Activated CD4-positive, alpha-beta T cell treated with anti-CD3 and anti-CD28 coated beads for 48 hours (primary cell): ENCODE measurements around the gene FAM50B.
"Not testable (repeated sequence)": the region's sequence is repeated elsewhere in the genome, so short reads cannot be mapped to it uniquely, and the experiment has no call there.

Experiments used
- DNase-seq: peaks from one replicate; pipeline ENCODE4 v3.0.0-alpha.2; 2020

The FAM50B gene

DNA sequence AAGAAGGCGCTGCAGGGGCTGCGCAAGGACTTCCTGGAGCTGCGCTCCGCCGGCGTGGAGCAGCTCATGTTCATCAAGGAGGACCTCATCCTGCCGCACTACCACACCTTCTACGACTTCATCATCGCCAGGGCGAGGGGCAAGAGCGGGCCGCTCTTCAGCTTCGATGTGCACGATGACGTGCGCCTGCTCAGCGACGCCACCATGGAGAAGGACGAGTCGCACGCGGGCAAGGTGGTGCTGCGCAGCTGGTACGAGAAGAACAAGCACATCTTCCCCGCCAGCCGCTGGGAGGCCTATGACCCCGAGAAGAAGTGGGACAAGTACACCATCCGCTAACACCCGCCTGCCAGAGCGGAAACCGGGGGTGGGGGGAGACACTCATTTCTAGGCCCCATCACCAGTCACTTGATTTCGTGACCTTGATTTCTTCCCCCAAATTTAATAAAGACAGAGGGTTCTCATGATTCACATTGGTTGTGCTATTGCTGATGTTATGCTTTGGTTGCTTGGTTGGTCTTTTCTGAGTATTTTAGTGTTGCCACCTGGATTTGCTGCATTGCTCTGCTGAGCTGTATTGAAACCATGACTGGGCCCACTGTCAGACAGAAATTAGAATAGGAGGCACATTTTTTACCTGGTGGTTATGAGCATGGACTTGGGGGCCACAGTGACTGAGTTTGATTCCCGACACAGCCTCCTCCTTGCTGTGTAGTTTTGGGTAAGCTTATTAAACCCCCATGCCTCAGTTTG, 1.5 kb downstream of the FAM50B start:
- peak; percentile 66 for DNase-seq

DNA sequence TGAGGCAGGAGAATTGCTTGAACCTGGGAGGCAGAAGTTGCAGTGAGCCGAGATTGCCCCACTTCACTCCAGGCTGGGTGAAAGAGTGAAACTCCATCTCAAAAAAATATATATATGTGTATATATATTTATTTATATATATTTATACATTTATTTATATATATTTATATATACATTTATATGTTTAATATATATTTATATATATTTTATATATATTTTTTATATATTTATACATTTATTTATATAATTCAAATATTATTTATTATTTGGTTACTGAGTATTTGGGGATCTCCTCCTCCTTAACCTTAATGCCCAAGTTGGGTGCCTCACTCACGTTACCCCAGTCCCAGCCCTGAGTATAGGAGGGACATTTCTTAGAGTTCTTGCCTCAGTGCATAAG, 2.7 kb downstream of the FAM50B start:
- DNase-seq = no peak

DNA sequence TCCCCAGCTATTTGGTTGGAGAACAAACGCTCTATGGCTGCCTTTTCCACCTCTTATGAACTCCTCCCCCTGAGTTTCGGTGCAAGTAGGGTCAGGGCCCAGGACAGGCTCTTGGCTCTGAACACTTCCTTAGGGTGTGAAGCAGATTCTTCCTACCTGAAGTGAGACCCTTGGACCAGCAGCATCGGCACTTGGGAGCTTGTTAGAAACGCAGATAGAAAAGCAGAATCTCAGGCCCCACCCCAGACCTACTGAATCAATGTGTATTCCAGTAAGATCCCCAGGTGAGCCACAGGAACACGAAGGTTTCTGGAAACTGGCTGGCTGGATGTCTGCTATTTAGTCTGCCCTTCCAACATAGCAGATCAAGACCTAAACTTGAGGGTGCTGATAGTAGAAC, 3.2 kb downstream of the FAM50B start:
- DNase-seq = no peak

DNA sequence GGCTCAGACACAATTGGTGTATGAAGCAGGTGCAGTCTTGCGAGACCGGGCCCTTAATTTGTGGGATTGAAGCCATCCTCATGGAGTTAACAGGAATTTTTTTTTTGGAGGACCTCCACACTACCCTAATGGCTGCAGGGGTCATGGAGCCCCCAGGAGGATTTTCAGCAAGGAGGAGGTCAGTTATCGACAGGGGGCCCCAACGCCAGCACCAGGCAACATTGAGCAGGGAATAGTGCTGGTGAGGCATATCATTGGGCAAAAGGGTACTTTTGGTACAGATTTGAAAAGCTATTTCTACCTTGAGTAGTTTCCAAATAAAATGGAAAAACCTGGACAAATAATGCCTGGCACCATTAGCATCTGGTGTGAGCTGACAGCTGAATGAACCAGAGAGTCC, 6.7 kb downstream of the FAM50B start:
- no peak for DNase-seq

DNA sequence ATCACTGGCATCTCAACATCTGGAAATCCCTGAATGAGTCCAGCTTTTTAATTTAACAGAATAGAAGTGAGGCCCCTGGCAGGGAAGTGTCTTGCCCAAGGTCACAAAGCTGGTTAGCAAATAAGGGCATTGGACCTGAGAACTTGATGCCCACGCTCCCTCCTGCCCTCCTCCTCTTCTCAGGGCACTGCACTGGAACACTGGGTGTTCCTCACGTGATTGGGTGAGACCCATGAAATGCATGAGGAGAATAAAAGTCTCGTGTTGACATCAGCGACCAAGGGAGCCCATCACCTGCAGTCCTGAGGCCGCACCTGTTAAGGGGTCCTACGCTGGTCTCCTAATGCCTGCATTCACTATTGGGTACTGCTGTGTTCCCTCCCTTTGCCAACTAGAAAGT, 7.4 kb downstream of the FAM50B start:
- no peak for DNase-seq

DNA sequence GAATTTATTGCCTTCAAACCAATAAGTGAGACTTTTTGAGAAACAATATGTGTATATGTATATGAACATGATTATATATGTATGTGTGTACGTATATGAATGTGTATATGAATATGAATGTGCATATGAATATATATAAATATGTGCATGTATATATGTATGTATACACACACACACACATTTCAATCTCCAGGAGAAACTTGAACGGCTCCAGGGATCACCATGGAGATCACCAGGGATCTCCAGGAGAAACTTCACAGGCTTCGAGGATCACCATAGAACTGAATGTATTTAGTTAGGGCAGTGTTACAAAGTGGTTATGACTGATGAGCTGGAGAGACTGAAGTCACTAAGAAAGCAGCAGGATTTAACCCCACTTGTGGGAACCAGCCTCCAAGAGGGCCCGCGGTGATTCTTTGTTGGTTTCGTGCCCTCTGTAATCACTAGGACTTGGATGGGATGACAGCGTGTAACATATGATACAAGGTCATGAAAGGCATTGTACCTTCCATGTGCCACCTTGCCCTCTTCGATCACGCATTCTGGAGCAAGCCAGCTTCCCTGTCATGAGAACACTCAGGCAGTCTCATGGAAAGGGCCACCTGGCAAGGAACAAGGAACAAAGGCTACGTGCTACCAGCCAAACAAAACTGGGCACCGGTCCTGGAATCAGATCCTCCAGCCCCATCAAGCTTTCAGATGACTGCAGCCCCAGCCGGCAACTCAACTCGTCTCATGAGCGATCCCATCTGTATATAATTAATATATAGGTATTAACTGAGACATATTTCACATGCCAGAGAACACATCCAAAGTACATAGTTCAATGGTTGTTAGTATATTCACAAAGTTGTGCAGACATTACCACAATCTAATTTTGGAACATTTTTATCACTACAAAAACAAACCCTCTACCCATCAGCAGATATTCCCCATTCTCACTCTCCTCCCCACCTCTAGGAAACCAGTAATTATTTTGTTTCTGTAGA, 8.6 kb downstream of the FAM50B start:
- no peak for DNase-seq

DNA sequence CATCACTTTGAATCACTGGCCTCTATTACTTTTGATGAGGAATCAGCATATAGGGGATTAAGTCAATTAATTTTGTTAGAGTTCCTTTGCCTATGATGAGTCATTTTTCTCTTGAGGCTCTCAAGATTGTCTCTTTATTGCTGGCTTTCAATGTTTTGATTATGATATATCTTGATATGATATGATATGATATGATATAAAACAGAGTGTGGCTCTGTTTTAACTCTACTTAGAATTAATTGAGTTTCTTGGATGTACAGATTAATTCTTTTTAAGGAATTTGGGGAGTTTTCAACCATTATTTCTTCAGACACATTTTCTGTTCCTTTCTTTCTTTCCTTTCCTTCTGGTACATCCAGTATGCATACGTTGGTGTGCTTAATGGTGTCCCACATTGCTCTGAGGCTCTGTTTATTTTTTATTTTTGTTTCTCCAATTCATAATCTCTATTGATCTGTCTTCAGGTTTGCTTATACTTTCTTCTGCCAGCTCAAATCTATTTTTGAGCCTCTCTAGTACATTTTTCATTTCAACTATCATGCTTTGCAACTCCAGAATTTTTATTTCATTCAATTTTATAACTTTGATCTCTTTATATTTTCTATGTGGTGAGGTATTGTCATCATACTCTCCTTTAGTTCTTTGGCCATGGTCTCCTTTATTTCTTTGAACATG, 10.8 kb downstream of the FAM50B start:
- DNase-seq = no peak

DNA sequence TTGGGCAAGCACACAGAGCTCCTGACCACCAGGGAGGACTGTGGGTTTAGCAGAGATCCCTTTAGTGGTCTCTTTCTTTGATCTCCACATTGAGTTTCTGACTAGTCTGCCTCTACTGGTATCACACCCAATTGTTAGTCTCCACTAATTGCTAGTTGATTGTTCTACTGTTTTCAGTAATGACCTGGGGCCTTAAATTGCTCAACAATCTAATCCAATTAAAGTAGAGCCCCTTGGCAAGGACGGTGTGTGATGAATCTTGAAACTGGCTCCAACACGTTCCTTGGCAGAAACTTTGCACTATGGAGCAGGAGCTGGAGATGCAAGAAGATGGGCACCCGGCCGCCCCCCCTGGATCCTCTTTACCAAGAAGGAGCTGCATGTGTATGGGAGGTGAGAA, 12.3 kb downstream of the FAM50B start:
- DNase-seq = no peak

DNA sequence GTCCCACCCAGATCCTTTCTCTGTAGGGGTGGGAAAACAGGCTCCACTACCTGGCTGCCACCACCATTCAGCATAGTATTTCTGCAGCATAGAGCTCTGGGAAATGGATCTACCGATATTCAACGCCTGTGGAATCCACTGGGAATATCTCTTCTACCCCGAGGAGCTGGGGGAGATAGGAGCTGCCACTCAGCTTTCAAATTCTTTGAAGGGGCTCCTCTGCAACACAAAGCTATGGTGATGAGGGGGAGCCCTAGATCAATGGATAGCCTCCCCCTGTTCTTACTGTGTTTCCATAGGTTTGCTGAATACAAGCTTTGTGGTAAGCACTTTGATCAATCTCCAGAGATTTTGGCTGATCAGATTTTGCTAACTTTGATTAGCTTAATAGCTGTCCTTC, 12.9 kb downstream of the FAM50B start:
- DNase-seq = no peak

DNA sequence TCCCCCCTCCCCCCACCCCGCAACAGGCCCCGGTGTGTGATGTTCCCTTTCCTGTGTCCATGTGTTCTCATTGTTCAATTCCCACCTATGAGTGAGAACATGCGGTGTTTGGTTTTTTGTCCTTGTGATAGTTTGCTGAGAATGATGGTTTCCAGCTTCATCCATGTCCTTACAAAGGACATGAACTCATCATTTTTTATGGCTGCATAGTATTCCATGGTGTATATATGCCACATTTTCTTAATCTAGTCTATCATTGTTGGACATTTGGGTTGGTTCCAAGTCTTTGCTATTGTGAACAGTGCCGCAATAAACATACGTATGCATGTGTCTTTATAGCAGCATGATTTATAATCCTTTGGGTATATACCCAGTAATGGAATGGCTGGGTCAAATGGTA, 14.1 kb downstream of the FAM50B start:
- DNase-seq = not testable (repeated sequence)

DNA sequence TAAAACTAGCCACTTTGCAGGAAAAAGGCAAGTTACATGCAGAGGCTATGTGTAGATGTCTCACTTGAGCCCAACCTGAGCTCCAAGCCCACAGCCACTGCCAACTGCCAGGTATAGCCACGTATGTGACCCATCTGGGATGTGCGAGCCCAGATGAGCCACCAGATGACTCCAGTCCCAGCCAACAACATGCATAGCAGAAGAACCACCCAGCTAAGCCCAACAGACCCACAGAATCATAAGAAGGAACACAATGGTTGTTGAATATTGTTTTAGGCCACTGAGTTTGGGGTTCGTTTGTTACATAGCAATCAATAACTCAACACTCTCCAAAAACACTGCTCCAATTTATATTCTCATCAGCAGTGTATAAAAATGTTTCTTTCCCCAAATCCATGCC, 16.3 kb downstream of the FAM50B start:
- DNase-seq = no peak

DNA sequence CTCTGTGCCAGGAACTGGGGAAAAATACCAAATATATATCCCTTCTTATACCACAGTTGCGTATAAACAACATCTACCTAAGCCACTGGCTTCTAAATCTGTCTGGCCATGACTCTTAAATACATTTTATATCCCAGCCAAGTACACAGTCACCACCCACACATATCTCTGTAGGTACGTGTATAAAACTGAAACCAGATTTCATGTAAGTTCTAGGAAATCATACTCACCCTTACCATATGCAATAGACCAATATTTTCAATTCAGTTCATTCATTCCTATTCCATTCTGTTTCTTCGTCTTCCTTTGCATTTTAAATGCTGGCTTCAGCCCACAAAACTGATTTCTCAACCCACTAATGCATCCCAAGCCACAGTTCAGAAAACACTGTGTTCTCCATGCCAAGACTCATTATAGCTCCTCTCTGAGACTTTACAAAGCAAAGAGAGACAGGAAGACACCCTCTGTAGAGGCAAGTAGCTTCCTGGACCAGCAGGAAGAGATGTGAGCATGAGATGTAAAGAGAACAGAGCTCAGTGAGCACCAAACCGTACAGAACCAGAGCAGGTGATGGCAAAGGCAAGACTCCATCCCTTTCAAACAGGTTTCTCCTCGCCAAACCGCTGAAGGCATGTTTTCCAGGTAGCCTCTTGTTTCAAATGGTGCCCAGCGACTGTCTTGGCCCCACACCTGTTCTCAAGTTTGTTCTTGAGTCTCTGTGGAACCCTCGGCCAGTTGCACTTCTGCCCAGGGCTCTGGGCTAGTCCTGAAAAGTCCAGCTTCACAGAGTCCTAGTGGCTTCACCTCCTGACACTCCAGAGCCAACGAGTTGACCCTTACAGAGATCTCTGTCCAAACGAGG, 18.7 kb downstream of the FAM50B start:
- DNase-seq = no peak

DNA sequence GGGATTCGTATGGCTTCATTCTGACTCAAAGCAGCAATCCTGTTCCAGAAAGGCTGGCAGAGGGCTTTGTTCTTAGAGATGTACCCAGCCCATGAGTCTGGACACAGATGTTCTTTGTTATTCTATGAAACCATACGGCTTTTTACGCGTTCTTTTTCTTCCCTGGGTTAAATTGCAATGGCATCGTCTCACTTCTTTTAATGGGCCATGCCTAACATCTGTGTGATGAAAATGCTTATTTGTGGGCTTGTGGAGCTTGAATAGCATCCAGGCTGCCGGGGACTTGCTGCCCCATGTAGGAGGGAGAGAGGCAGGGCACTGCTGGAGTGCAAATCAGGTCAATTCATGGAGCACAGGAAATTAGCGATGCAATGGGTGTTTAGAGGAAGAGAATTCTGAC, 19.4 kb downstream of the FAM50B start:
- DNase-seq = no peak

DNA sequence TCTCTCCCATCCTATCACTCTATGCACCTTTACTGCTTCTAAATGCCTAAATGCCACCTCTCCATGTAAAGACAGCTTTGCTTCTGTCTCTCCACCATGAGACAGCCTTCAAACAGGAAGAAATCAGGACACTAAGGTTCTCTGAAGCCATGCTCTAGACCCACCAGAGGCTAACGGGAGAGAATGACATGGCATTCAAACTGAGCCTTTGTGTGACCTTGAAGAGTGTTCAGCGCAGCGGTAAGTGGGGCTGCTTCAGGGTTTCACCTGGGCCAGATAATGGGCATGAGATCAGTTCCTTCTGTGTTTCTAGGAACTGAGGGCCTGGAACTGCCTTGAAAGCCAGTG, 20.1 kb downstream of the FAM50B start:
- no peak for DNase-seq

DNA sequence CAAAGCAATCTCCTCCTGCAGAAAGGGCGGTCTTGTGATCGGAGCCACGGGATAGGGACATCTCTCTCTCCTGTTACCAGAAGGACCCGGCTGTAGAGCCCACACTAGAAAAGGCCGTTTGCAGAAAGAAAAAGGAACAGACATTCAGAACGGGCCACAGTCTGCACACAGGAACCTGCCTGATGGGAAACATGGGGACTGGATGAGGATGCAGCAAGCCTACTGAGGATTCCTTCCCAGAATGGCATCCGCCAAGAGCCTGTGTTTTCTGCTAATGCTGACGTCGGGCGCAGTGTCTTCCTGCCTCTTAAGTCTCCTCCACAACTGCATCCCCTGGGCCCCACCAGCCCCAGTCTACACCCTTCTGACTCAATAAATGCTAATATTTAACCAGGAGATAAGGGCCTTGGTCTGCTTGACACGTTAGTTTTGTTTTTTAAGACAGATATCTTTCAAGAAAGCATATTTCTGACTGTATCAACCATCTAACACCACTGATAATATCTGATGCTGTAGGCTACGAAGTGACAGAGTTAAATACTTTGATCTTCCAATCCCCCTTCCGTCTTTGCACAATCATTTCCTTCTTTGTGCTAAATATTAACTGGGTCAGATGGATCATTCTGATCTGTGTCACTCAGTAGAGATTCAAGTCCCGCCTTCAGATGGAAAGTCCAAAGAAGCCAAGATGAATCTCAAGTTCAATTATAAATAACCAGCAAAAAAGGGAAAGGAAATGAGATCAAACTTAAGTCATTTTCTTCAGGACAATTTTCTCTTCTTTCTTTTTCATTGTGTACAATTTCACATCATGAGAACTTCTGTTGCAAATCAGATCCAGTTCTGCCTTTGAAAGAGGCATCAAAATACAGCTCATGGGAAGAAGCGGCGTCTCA, 20.7 kb downstream of the FAM50B start:
- DNase-seq = peak; percentile 38

DNA sequence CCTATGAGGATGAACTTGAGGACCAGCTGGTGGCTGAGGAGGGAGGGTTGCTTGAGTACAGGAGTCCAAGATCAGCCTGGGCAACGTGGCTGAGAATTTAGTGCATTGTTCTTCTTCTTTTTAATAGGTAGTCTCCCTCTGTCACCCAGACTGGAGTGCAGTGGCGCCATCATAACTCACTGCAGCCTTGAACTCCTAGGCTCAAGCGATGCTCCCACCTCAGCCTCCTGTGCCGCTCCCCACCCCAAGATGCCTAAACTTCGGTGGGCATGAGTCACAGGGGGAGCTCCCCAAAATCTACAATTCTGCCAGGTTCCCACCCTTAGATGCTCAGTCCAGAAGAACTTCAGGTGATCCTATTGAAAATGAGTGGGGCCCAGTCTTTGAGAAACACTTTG, 21.4 kb downstream of the FAM50B start:
- DNase-seq = no peak

DNA sequence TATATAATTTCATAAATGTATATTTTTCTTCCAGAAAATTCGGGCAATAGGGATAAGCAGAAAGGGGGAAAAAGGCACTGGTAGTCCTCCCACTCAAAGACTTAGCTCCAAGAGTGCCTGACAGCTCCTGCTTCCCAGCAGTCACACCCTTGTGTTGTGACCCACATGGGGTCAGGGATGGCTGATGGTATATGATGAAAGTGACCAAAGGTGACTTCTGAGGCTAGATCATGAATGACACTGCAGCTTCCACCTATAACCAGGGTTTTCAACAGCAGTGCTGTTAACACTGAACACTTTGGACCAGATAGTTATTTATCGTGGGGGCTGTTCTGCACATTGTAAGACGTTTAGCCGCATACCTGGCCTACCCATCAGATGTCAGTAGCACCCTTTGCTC, 22.3 kb downstream of the FAM50B start:
- no peak for DNase-seq

DNA sequence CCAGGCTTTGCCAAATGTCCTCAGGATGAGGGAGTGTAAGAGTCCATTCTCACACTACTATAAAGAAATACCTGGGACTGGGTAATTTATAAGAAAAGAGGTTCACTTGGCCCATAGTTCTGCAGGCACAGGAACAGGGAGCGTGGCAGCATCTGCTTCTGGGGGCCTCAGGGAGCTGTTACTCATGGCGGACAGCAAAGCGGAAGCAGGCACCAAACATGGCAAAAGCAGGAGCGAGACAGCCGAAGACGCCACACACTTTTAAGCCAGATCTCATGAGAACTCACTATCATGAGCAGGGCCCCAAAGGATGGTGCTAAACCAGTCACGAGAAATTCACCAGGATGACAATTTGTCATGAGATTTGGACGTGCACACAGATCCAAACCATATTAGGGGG, 22.8 kb downstream of the FAM50B start:
- no peak for DNase-seq

DNA sequence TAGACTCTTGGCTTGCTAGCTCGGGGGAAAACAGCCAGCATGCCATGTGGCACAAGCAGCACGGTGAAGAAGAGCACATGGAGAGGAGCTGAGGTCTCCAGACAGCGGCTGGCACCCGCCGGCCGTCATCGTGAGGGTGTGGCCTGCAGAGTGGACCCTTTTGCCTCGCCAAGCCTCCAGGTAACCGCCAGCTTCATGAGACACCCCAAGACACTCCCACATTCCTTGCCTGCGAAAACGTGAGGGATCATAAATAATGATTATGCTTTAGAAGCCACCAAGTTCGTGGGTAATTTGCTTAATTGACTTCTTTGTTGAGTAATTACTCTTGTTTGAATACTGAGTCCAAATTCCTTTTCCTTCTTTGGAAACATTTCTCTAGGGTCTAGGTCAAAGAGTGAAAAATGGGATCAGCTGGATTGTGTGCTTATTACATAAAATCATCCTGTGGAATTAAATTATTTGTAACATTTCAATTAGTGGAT, 23.2 kb downstream of the FAM50B start:
- no peak for DNase-seq

DNA sequence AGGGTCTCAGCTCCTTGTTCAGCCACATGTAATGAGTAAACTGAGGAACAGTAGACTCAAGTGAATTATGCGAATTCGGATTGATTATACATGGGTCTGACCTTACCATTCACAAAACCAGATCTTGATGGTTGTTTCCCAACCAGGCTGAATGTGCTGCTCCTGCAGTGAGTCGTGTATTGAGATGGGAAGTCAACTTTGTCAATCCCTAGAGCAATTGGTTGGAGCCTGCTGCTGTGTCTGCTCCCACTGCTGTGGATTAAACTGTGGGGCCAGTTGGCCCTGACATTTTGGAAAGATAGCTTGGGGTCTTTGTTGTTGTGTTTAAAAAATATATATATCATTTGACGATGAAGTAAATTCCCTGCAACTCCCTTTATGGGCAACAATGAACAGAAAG, 23.9 kb downstream of the FAM50B start:
- no peak for DNase-seq

DNA sequence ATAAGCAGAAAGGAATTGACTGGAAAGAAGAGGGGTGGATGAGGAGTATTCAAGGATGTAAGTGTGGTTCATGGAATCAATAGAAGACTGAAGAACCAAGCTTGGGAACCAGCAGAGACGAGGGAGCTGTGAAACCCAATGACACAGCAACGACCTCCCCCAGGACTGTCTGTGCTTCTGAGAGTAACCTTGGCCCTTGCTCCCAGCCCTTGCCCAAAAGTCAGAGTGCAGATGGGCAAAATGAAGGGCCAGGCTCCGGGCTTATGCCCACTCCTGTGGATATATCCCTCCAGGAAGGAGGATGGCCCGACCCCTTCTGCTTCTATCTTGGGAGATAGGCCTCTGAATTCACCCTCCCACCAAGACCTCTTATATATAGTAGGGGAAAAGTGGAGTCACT, 24.9 kb downstream of the FAM50B start:
- no peak for DNase-seq

DNA sequence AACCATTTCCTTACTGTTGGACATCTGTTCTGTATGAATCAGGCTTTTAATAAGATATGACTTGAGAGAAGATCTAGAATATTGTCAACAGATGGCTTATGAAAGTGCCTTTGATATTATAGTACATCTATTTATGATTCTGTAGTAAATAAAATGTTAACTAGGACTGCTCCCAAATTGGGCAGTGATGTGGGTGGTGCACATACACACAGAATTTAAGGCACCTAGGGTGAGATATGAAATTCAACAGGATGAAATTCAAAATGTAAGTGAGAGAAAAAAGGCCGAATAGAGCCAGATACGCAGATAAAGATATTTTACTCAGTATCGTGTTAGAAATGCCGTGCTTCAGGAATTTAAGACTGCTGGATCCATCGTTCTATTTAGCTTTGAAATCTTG, 26.3 kb downstream of the FAM50B start:
- DNase-seq = no peak
